Measurements from ENCODE around the gene GIPC2.
A peak's percentile ranks its signal among the peaks of the same experiment; 100 is the strongest.
"Not testable (repeated sequence)": the region's sequence is repeated elsewhere in the genome, so short reads cannot be mapped to it uniquely, and the experiment has no call there.

Gene GIPC2

GRCh38 chr1:78095593-78095992 lies 49.8 kb downstream of the GIPC2 start:
- DNase-seq (ENCODE audit: low spot score) = peak; percentile 60

GRCh38 chr1:78096017-78096416 lies 50.3 kb downstream of the GIPC2 start:
- DNase-seq (ENCODE audit: low spot score) = no peak

DNA sequence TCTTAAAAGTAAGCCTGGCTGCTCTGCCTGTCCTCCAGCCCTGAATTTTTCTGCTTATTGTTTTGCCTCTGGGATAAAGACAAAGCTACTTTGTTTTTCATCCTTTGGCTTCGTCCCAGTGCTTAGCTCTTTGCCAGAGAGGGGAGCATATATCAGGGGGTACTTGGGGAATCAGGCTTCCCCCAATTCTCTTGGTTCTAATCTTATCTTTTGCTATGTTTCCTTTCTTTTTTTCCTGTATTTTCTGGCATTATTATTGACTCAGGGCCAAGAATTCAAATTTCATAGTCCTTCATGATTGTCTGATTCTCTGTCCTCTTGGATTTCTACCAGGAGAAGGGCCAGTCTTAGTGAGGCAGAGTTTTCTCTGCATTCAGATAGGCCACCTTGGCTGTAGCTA lies 51.2 kb downstream of the GIPC2 start:
- DNase-seq (ENCODE audit: low spot score) = no peak

DNA sequence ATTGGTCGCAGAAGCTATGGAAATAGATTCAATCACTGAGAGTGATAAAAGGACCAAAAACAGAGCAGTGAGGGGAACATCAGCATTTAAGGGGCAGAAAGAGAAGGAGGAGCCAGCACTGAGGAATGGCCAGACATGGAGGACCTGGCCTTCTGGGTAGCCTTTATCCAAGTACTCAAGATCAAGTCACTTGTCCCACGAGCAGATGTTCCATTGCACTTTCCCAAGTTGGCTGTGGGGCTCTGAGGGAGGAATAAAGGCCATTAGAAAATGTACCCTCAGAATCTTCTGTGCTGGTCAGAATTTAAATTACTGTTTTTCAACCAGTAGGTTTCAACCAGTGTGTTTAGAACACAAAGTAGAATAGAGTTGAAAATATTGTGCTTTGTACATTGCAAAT lies 55.3 kb downstream of the GIPC2 start:
- no peak for DNase-seq (ENCODE audit: low spot score)

DNA sequence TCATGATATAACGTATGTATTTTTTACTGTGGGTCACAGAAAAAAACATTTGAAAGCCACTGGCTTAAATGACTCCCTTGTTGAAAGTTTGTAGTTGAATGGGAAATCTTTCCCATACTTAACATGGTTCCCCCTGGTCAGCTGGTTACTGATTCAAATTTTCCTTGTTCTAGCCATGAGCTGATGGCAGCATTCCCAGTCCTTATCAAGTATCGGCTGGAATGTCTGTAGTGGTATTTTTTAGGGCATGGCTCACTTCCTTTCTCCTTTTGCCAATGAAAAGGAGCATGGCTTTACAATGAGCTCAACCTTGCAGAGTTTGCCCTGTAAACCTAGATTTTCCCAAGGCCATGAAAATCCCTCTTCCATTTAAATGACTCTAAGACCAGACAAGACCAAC lies 55.7 kb downstream of the GIPC2 start:
- peak; percentile 74 for DNase-seq (ENCODE audit: low spot score)

GRCh38 chr1:78102082-78102481 lies 56.3 kb downstream of the GIPC2 start:
- peak; percentile 57 for DNase-seq (ENCODE audit: low spot score)

- DNase-seq (ENCODE audit: low spot score) = no peak
These were observed 57.1 kb downstream of the GIPC2 start for GRCh38 chr1:78102916-78103315.

DNA sequence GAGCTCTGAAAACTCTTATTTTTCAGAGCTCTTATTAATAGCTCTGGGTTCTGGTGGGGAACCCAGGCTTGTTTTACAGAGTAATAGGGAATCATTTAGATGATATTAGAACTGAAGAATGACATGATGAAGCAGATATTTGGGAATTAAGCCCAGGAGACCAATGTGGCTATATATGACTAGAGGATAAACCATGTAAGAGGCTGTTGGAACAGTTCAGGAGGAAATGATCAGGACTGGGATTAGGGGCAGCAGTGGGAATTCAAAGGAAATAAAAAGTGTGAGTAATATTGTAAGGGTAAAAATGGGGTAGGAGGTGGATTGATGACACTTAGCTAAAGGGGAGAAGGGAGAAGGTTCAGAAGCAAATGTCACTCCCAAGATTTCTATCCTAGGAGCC lies 58.6 kb downstream of the GIPC2 start:
- DNase-seq (ENCODE audit: low spot score) = peak; percentile 52

GRCh38 chr1:78109659-78110058 lies 63.9 kb downstream of the GIPC2 start:
- not testable (repeated sequence) for DNase-seq (ENCODE audit: low spot score)

GRCh38 chr1:78113156-78113916 lies 67.6 kb downstream of the GIPC2 start:
- no peak for DNase-seq (ENCODE audit: low spot score)

DNA sequence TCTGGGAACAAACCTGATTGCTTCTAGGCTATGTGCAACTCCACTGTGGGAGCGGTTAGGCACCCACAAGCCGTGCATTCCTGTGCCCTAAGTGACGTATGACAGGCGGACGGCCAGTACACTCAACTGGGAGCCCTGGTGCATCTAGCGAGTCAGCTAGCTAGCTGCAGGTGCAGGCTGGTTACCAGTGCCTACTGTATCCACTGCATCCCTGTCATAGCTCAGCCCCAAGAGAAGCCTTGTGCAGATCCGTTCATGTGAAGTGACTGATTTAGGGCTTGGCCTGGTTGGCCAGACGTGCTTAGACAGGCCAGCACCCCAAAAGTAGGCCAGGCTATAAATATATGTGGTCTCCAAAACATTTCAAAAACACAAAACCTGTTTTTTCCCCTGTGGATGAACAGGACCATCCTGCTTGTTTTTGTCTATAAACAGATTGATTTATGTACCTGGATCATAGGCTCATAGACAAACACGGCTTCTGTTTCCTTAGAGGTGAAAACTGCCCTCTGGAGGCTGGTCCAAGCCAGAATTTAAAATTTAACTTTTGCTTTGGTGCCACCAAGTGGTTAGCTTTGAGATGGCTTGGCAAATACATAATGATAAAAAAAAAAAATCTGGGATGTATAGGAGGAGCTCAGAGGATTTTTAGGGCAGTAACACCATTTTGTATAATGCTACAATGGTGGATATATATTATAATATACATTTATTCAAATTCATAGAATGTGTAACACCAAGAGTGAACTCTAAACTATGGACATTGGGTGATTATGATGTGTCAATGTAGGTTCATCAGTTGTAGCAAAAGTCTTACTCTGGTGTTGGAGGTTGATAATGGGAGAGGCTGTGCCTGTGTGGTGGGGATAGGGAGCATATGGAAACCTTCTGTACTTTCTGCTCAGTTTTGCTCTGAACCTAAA lies 68.5 kb downstream of the GIPC2 start:
- DNase-seq (ENCODE audit: low spot score) = peak; percentile 67

- DNase-seq (ENCODE audit: low spot score) = not testable (repeated sequence)
These were observed 74.7 kb downstream of the GIPC2 start for GRCh38 chr1:78120485-78120884.

- no peak for DNase-seq (ENCODE audit: low spot score)
These were observed 75.9 kb downstream of the GIPC2 start for GRCh38 chr1:78121710-78122109.

GRCh38 chr1:78122389-78122788 lies 76.6 kb downstream of the GIPC2 start:
- no peak for DNase-seq (ENCODE audit: low spot score)

- DNase-seq (ENCODE audit: low spot score) = no peak
These were observed 80.7 kb downstream of the GIPC2 start for GRCh38 chr1:78126506-78126905.

DNA sequence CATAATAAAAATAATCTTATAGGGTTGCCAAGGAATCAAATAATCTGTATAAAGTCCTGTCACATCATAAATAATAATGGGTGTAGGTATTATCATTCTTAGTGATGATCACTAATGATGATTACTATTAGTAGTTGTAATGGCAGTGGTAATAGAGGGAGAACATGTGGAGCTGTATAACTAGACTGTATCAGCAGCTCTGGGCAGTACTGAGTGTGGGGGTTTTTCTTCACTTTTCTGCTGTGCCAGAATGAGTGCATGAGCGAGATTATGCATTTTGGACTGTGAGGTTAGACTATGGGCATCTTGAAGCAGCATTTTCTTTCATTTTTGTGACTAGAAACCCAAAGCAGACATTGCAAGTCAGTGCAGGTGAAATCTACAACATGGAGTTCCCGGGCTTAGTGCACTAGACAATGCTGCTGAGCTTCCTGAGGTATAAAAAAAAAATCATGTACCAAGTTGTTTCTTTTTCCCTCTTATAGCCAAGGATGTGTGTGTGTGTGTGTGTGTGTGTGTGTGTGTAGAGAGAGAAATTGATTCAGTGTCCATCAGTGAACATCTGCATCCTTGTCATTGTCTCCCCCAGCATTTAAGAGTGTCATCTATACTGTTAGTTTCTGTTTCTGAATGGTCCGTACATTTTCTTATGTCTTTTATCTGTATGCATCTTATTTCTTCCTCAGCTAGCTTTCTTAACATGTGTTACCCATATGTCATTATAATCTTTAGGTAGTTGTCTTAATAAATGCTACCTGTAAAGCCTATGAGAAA lies 86.6 kb downstream of the GIPC2 start:
- no peak for DNase-seq (ENCODE audit: low spot score)

- DNase-seq (ENCODE audit: low spot score) = no peak
These were observed 87.2 kb downstream of the GIPC2 start for GRCh38 chr1:78132948-78133322.

- no peak for DNase-seq (ENCODE audit: low spot score)
These were observed 90.9 kb downstream of the GIPC2 start for GRCh38 chr1:78136680-78137079.

DNA sequence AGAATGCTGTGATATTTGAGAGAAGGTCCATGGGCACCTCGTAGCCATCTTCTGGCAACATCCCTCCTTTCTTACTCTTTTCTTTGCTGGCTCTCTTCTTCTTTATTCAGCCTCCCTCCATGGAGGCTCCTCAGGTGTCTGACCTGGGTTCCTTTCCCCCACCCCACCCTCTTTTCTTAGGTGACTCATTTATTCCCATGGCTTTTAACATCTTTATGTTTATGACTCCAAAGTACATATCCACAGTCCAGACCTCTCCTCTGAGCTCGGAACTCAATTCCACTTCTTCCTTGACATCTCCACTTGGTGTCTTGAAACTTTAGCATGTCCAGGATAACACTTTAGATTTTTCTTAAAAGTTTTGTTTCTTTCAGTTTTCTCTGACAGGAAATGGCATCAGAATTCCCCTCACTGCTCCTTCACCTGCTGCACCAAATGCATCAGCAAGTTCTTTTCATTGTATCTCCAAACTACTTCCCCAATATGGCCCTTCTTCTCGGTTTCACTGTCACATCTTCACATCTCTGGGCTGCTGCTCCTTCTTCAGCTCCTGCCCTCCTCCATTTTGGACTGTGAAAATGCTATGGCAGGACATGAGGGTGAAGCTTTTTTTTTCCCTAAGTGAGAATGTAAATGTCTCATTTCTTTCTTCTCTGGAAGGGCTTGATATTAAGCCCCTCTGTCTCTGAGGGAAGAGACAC lies 95.9 kb downstream of the GIPC2 start:
- no peak for DNase-seq (ENCODE audit: low spot score)

- DNase-seq (ENCODE audit: low spot score) = no peak
These were observed 97.0 kb downstream of the GIPC2 start for GRCh38 chr1:78142736-78143135.

DNA sequence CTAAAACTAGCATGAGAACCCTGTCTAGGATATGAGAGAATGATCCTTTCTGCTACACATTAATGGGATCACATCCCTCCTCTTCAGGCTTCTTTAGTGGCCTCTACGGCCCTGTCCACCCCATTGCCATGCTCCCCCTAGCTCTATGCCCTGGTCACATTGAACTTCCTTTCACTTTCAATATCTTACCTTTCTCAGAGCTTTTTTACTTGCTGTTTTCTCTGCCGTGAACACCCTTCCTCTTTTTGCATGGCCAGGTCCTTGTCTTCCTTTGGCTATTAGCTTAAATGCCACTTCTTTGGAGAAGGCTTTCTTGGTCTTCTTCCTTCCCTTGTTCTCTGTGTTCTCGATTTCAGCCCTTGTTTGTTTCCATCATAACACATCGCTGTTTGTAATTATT lies 97.4 kb downstream of the GIPC2 start:
- no peak for DNase-seq (ENCODE audit: low spot score)

- no peak for DNase-seq (ENCODE audit: low spot score)
These were observed 97.9 kb downstream of the GIPC2 start for GRCh38 chr1:78143673-78144072.
